Activated CD4-positive, alpha-beta memory T cell treated with anti-CD3 and anti-CD28 coated beads for 36 hours (primary cell): ENCODE measurements around the gene ANKDD1A. TPM values are rescaled to one million over a fixed set of nuclear protein-coding genes. Genes with fewer than 3 reads are reported as not detected.
A peak's percentile ranks its signal among the peaks of the same experiment; 100 is the strongest.

Experiments used
- CTCF ChIA-PET: fragments of 350-600 bp; sonication (Branson Sonifier 250); formaldehyde crosslinking; loops from one replicate; lab custom pipeline; 2021; ENCODE audit warnings: antibody characterized with exemption, inconsistent platforms; lab: Charles Lee
- POLR2A ChIA-PET: fragments of 350-600 bp; sonication (Branson Sonifier 250); formaldehyde crosslinking; loops from one replicate; lab custom pipeline; 2021; ENCODE audit warnings: antibody characterized with exemption; lab: Charles Lee
- DNase-seq: peaks from one replicate; pipeline ENCODE4 v3.0.0-alpha.2; 2020
- H3K27ac Mint-ChIP-seq: one replicate; pipeline ENCODE4 v1.8.0; 2021; ENCODE audit warnings: mixed read lengths
- H3K27me3 Mint-ChIP-seq: one replicate; pipeline ENCODE4 v1.8.0; 2021; ENCODE audit warnings: mixed read lengths
- H3K36me3 Mint-ChIP-seq: one replicate; pipeline ENCODE4 v1.8.0; 2021; ENCODE audit warnings: mixed read lengths
- H3K4me1 Mint-ChIP-seq: one replicate; pipeline ENCODE4 v1.8.0; 2021; ENCODE audit warnings: low read depth, mixed read lengths
- H3K4me3 Mint-ChIP-seq: one replicate; pipeline ENCODE4 v1.8.0; 2021; ENCODE audit warnings: mild to moderate bottlenecking, mixed read lengths
- H3K9me3 Mint-ChIP-seq: one replicate; pipeline ENCODE4 v1.8.0; 2021; ENCODE audit warnings: mixed read lengths
- intact Hi-C: fragments of 100-400 bp; cut with micrococcal nuclease; formaldehyde crosslinking; loops from one replicate; pipeline ENCODE4 v1.15.1; 2023
- total RNA-seq, 2 experiments: library from RNA; stranded (reverse); gene quantifications; one replicate each; pipeline ENCODE4 v1.2.3, GENCODE V29; 2021

Gene ANKDD1A
- 1 to 10 TPM; 6.3 to 6.6 TPM for total RNA-seq

- DNase-seq: peak; percentile 66
- ChIA-PET CTCF (interaction anchor here (0.6 to 3.2 kb wide), 4 partner anchors 17 to 214 kb away, joined by 3 to 11 read pairs (median 6); no protein-coding TSS in a partner anchor), POLR2A (interaction anchor here (0.6 to 1.6 kb wide), 3 partner anchors 10 to 18 kb away, joined by 3 to 6 read pairs (median 5); no protein-coding TSS in a partner anchor)
- H3K36me3 Mint-ChIP-seq: no peaks in the 10 kb centered on the region
- H3K4me1 Mint-ChIP-seq: peaks cover 5% of the 10 kb centered on the region
- H3K4me3 Mint-ChIP-seq: peak within 1 kb of the TSS; percentile 65
- no peak within 1 kb of the TSS for H3K27ac Mint-ChIP-seq
- intact Hi-C loops: no loop called here
- peaks cover 1% of the 10 kb centered on the region for H3K27me3 Mint-ChIP-seq
- no peaks in the 10 kb centered on the region for H3K9me3 Mint-ChIP-seq
Measured at GRCh38 chr15:64911311-64912186, at the start of gene ANKDD1A. TSS of gene ANKDD1A (plus strand) at chr15:64911902. CDS start at chr15:64911931, 29 bp downstream.

DNA sequence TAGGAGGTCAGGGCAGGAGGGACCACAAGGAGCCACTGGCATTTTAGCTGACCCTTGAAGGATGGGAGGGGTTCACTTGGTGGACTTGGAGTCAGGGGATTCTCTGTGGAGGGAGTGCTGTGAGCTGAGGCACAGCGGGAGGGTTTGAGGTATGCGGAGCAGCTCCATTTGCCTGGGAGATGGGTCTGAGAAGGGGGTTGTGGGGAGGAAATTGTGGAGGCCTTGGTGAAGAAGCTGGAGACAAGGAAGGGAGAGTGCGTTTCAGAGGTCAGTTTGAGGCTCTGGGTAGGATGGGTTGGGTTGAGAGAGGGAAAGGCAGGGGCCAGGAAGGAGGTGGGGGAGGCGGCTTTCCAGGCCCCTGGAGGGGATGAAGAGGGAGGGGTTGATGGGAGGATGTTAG lies 49.7 kb upstream of the ANKDD1A start:
- CTCF ChIA-PET: interaction anchor here (0.8 to 2.2 kb wide), 3 partner anchors 27 to 51 kb away, joined by 3 to 5 read pairs (median 3); no protein-coding TSS in a partner anchor
- H3K9me3 Mint-ChIP-seq: no peaks in the 10 kb centered on the region

GRCh38 chr15:64862408-64862807 lies 49.3 kb upstream of the ANKDD1A start:
- CTCF ChIA-PET: interaction anchor here (0.5 to 2.2 kb wide), 2 partner anchors 27 to 95 kb away, joined by 3 to 5 read pairs; no protein-coding TSS in a partner anchor
- POLR2A ChIA-PET: no interaction called here

More for the DNA sequence above, 49.7 kb upstream of the ANKDD1A start:
- Mint-ChIP-seq H3K4me1 (peaks cover 18% of the 10 kb centered on the region), H3K36me3 (peaks cover 15% of the 10 kb centered on the region), H3K27ac (no peak overlapping the region), H3K4me3 (no peak overlapping the region), H3K27me3 (no peaks in the 10 kb centered on the region)
- intact Hi-C loops: no loop called here
- DNase-seq: no peak
- POLR2A ChIA-PET: no interaction called here

DNA sequence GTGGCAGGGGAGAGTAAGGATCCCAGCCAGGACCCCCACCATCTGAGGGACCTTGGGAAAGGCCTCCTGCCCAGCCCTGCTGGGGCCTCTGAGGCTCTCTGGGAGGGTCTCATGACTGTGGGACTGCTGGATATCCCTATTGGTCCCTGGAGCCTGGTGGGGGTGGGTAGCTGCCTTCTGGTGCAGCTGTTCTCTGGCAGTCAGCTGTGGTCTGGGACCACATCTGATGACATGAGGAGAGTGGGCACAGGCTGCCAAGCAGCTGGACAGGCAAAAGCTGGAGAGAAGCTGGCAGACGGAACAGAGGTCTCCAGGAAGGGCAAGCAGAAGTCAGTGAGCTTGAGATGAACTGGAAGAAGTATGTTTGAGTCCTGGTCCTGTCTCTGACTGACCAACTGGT lies 47.6 kb upstream of the ANKDD1A start:
- peaks cover 12% of the 10 kb centered on the region for H3K36me3 Mint-ChIP-seq
- no peaks in the 10 kb centered on the region for H3K9me3 Mint-ChIP-seq
- no peak for DNase-seq
- no peak overlapping the region for H3K4me3 Mint-ChIP-seq
- no peak overlapping the region for H3K27ac Mint-ChIP-seq
- intact Hi-C loops: no loop called here
- no peaks in the 10 kb centered on the region for H3K4me1 Mint-ChIP-seq
- ChIA-PET CTCF (interaction anchor here (0.8 kb wide), 1 partner anchor 41 kb away, joined by 4 read pairs; no protein-coding TSS in a partner anchor), POLR2A (interaction anchor here (1.2 kb wide), 1 partner anchor 19 kb away, joined by 3 read pairs; no protein-coding TSS in a partner anchor)
- no peaks in the 10 kb centered on the region for H3K27me3 Mint-ChIP-seq

More at GRCh38 chr15:64862408-64862807, 49.3 kb upstream of the ANKDD1A start:
- Mint-ChIP-seq H3K9me3 (no peaks in the 10 kb centered on the region), H3K4me3 (no peak overlapping the region), H3K36me3 (peaks cover 15% of the 10 kb centered on the region), H3K27me3 (no peaks in the 10 kb centered on the region), H3K4me1 (peaks cover 13% of the 10 kb centered on the region), H3K27ac (no peak overlapping the region)
- no peak for DNase-seq
- intact Hi-C loops: no loop called here

DNA sequence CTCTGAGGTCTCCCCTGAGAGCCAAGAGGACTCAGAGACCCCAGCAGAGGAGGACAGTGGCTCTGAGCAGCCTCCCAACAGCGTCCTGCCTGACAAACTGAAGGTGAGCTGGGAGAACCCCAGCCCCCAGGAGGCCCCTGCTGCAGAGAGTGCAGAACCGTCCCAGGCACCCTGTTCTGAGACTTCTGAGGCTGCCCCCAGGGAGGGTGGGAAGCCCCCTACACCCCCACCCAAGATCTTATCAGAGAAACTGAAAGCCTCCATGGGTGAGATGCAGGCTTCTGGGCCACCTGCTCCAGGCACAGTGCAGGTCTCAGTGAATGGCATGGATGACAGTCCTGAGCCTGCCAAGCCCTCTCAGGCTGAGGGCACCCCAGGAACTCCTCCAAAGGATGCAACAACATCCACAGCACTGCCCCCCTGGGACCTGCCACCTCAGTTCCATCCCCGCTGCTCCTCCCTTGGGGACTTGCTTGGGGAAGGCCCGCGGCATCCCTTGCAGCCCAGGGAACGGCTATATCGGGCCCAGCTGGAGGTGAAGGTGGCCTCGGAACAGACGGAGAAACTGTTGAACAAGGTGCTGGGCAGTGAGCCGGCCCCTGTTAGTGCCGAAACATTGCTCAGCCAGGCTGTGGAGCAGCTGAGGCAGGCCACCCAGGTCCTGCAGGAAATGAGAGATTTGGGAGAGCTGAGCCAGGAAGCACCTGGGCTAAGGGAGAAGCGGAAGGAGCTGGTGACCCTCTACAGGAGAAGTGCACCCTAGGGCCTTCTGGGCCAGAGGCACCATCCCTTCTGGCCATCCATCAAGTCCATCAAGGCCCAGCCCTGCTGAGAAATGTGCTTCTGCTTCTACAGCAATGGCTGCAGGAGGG lies 46.3 kb upstream of the ANKDD1A start:
- intact Hi-C loops: no loop called here
- H3K27me3 Mint-ChIP-seq: no peaks in the 10 kb centered on the region
- DNase-seq: no peak
- ChIA-PET POLR2A (interaction anchor here (1.0 to 1.2 kb wide), 2 partner anchors 8 to 18 kb away, joined by 3 read pairs; no protein-coding TSS in a partner anchor), CTCF (interaction anchor here (0.7 to 1.6 kb wide), 2 partner anchors 17 to 56 kb away, joined by 3 read pairs; no protein-coding TSS in a partner anchor)
- no peak overlapping the region for H3K27ac Mint-ChIP-seq
- H3K4me3 Mint-ChIP-seq: no peak overlapping the region
- H3K9me3 Mint-ChIP-seq: no peaks in the 10 kb centered on the region
- H3K36me3 Mint-ChIP-seq: peaks cover 18% of the 10 kb centered on the region
- peaks cover 6% of the 10 kb centered on the region for H3K4me1 Mint-ChIP-seq

DNA sequence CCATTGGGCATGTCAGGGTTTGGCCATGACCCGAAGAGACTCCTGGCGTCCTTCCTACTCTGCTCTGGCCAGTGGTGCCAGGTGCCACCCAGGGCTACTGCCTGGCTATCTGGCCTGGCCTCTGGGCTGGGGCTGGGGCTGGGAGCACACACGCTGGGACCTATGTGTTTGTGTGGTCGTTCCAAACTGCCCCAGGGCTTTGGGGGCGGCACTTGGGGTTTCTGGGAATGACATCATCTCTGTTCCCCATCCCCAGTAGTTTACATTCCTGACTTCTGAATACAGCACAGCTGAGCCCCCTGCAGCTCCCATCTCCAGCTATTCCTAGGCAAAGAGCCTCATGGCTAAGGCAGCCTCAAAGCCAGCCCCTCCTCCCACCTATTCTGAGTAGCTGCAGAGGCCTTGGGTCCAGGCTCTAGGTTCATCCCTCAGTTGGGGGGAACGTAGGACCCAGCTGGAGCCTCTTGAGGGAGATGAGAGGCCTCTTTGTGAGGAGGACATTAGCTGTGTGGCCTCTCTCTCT lies 45.6 kb upstream of the ANKDD1A start:
- ChIA-PET CTCF (interaction anchor here (1.6 kb wide), 1 partner anchor 17 kb away, joined by 3 read pairs; no protein-coding TSS in a partner anchor), POLR2A (interaction anchor here (1.0 kb wide), 1 partner anchor 9 kb away, joined by 3 read pairs; no protein-coding TSS in a partner anchor)
- Mint-ChIP-seq H3K27ac (no peak overlapping the region), H3K27me3 (no peaks in the 10 kb centered on the region), H3K9me3 (no peaks in the 10 kb centered on the region), H3K4me3 (no peak overlapping the region), H3K4me1 (peaks cover 6% of the 10 kb centered on the region), H3K36me3 (peaks cover 18% of the 10 kb centered on the region)
- intact Hi-C loops: no loop called here
- no peak for DNase-seq

GRCh38 chr15:64869501-64869900 lies 42.2 kb upstream of the ANKDD1A start:
- CTCF ChIA-PET: no interaction called here
- no peak overlapping the region for H3K4me3 Mint-ChIP-seq
- POLR2A ChIA-PET: no interaction called here
- H3K36me3 Mint-ChIP-seq: peaks cover 6% of the 10 kb centered on the region
- H3K9me3 Mint-ChIP-seq: no peaks in the 10 kb centered on the region
- H3K27me3 Mint-ChIP-seq: no peaks in the 10 kb centered on the region
- H3K4me1 Mint-ChIP-seq: peaks cover 13% of the 10 kb centered on the region
- intact Hi-C loops: no loop called here
- peak overlapping the region; percentile 54 for H3K27ac Mint-ChIP-seq
- DNase-seq: no peak

- no peaks in the 10 kb centered on the region for H3K9me3 Mint-ChIP-seq
- no peaks in the 10 kb centered on the region for H3K27me3 Mint-ChIP-seq
- DNase-seq: no peak
- peaks cover 6% of the 10 kb centered on the region for H3K36me3 Mint-ChIP-seq
- CTCF ChIA-PET: no interaction called here
- intact Hi-C loops: no loop called here
- H3K4me3 Mint-ChIP-seq: no peak overlapping the region
- H3K27ac Mint-ChIP-seq: no peak overlapping the region
- peaks cover 16% of the 10 kb centered on the region for H3K4me1 Mint-ChIP-seq
- POLR2A ChIA-PET: no interaction called here
Measured at GRCh38 chr15:64870353-64870752, 41.3 kb upstream of the ANKDD1A start.

DNA sequence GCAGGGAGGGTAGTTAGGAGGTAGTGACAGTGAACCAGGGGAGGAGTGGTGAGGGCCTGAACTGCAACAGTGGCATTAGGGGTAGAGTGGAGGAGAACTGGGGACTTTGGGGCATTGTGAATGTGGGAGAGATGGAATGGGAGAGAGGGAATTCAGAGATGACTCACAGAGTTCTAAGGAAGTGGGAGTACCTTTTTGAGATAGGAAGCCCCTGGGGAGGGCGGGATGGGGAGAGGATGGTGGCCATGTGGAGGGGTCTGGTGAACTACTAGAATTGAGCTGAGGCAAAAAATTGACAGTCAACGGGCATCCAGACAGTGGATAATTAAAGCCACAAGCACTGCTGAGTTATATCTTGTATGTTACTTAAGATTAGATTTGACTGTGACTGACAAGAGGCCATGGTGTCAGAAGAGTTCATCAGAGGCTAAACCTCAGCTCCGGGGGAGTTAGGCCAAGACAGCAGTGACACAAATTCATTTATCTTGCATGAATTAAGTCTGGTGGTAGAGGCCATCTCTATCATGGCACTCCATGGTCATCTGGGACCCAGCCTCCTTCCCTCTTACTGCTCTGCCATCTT lies 36.0 kb upstream of the ANKDD1A start:
- intact Hi-C loops: loop anchor here (2.0 kb wide), 1 partner anchor 17 kb away; no protein-coding TSS in a partner anchor
- peaks cover 27% of the 10 kb centered on the region for H3K4me1 Mint-ChIP-seq
- POLR2A ChIA-PET: interaction anchor here (2.0 kb wide), 1 partner anchor 18 kb away, joined by 9 read pairs; no protein-coding TSS in a partner anchor
- H3K27ac Mint-ChIP-seq: no peak overlapping the region
- no peaks in the 10 kb centered on the region for H3K27me3 Mint-ChIP-seq
- peak; percentile 20 for DNase-seq
- no peak overlapping the region for H3K4me3 Mint-ChIP-seq
- no peaks in the 10 kb centered on the region for H3K9me3 Mint-ChIP-seq
- CTCF ChIA-PET: no interaction called here
- H3K36me3 Mint-ChIP-seq: no peaks in the 10 kb centered on the region

DNA sequence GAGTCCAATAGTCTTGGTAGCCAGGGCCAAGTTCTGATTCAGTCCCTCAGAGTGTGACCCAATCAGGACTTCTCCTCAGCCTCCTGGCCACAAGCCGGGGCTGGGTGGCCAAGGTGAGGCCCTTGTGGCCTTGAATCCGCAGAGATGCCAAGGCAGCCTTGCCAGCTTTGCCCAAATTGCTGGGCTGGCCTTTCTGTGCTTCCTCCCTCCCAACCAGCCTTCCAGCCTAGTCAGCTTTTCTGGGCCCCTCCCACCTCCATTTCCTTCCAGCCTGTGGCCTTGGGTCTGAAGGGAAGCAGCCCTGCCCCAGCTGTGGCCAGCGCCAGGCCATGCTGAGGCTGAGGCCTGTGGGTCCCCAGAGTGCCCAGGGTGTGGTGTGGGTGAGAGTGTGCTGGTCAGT lies 34.3 kb upstream of the ANKDD1A start:
- Mint-ChIP-seq H3K36me3 (no peaks in the 10 kb centered on the region), H3K4me1 (peaks cover 33% of the 10 kb centered on the region), H3K4me3 (no peak overlapping the region), H3K27me3 (no peaks in the 10 kb centered on the region), H3K27ac (no peak overlapping the region), H3K9me3 (no peaks in the 10 kb centered on the region)
- intact Hi-C loops: loop anchor here (2.0 kb wide), 1 partner anchor 15 kb away; no protein-coding TSS in a partner anchor
- CTCF ChIA-PET: interaction anchor here (0.8 kb wide), 1 partner anchor 28 kb away, joined by 4 read pairs; no protein-coding TSS in a partner anchor
- POLR2A ChIA-PET: no interaction called here
- peak; percentile 43 for DNase-seq

- no peak overlapping the region for H3K4me3 Mint-ChIP-seq
- peaks cover 41% of the 10 kb centered on the region for H3K4me1 Mint-ChIP-seq
- ChIA-PET POLR2A (interaction anchor here (0.7 kb wide), 1 partner anchor 15 kb away, joined by 4 read pairs; no protein-coding TSS in a partner anchor), CTCF (interaction anchor here (1.1 kb wide), 1 partner anchor 16 kb away, joined by 4 read pairs; no protein-coding TSS in a partner anchor)
- H3K27ac Mint-ChIP-seq: no peak overlapping the region
- no peaks in the 10 kb centered on the region for H3K27me3 Mint-ChIP-seq
- DNase-seq: no peak
- no peaks in the 10 kb centered on the region for H3K36me3 Mint-ChIP-seq
- intact Hi-C loops: no loop called here
- H3K9me3 Mint-ChIP-seq: no peaks in the 10 kb centered on the region
Measured at GRCh38 chr15:64878705-64879104, 33.0 kb upstream of the ANKDD1A start.
